Measurements from ENCODE around the gene ORAI2.

- TF ChIP-seq E2F6 (IDR thresholded peaks at IDR 0.05; ENCODE audit: borderline replicate concordance, low read depth) (no peak), CBX2 (IDR thresholded peaks at IDR 0.05; ENCODE audit: borderline replicate concordance, low read depth) (no peak), CTCF (IDR thresholded peaks at IDR 0.05) (no peak), EP300 (IDR thresholded peaks at IDR 0.05) (no peak), ZSCAN20 (CRISPR knock-in tag; IDR thresholded peaks at IDR 0.05) (no peak), JUN (IDR thresholded peaks at IDR 0.05) (no peak), RFX5 (IDR thresholded peaks at IDR 0.05) (no peak), USF2 (IDR thresholded peaks at IDR 0.05) (no peak), REST (IDR thresholded peaks at IDR 0.05) (no peak), MAX (IDR thresholded peaks at IDR 0.05) (no peak), POLR2A (IDR thresholded peaks at IDR 0.05; ENCODE audit: low read length) (no peak)
Observed at GRCh38 chr7:102466097-102466496, 32.7 kb downstream of the ORAI2 start.
